B cell (primary cell): ENCODE measurements around the gene TMEM256.

Source experiments
- EZH2 ChIP-seq: IDR thresholded peaks from 2 replicates; pipeline ENCODE4 v1.6.1; 2012; ENCODE audit warnings: borderline replicate concordance, low read depth, mild to moderate bottlenecking, moderate library complexity, low read length; ENCODE audit not compliant: insufficient read depth, poor library complexity, severe bottlenecking
- TF ChIP-seq, protein P1 (sequence below): fragments of 200-600 bp; IDR thresholded peaks from one replicate; pipeline ENCODE4 v1.8.0; 2022; ENCODE audit warnings: antibody characterized with exemption, mild to moderate bottlenecking

DNA sequence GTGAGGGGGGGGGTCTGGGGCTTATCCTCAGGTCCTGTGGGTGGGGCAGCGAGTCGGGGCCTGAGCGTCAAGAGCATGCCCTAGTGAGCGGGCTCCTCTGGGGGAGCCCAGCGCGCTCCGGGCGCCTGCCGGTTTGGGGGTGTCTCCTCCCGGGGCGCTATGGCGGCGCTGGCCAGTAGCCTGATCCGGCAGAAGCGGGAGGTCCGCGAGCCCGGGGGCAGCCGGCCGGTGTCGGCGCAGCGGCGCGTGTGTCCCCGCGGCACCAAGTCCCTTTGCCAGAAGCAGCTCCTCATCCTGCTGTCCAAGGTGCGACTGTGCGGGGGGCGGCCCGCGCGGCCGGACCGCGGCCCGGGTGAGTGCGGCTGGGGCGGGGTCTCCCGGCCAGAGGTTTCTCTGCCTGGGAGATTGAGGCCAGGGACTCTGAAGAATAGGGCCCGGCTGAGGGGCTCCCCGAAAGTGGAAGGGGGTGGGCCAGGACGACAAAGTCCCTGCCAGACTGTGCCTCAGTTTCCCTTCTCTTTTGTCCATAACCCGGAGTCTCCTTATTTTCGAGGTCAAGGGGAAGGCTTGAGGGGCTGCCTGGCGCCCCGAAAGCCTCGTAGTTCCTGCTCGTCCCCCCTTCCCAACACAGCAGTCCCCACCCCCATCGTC lies 35.7 kb upstream of the TMEM256 start, which contains the start of gene FGF11:
- TF ChIP-seq, protein P1, sequence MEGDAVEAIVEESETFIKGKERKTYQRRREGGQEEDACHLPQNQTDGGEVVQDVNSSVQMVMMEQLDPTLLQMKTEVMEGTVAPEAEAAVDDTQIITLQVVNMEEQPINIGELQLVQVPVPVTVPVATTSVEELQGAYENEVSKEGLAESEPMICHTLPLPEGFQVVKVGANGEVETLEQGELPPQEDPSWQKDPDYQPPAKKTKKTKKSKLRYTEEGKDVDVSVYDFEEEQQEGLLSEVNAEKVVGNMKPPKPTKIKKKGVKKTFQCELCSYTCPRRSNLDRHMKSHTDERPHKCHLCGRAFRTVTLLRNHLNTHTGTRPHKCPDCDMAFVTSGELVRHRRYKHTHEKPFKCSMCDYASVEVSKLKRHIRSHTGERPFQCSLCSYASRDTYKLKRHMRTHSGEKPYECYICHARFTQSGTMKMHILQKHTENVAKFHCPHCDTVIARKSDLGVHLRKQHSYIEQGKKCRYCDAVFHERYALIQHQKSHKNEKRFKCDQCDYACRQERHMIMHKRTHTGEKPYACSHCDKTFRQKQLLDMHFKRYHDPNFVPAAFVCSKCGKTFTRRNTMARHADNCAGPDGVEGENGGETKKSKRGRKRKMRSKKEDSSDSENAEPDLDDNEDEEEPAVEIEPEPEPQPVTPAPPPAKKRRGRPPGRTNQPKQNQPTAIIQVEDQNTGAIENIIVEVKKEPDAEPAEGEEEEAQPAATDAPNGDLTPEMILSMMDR: no peak
- TF ChIP-seq EZH2: peak; percentile 70
